Nephron (organoid): ENCODE results near the gene NDST1.
"Not testable (repeated sequence)": the region's sequence is repeated elsewhere in the genome, so short reads cannot be mapped to it uniquely, and the experiment has no call there.

ENCODE experiments used
- H3K27ac Mint-ChIP-seq, 3 experiments: 2 replicates each; pipeline ENCODE4 v1.8.0; 2020; ENCODE audit warnings: mixed read lengths in 3 of 3, mild to moderate bottlenecking in 2 of 3, moderate library complexity in 1 of 3
- H3K27me3 Mint-ChIP-seq: 2 replicates; pipeline ENCODE4 v1.8.0; 2021; ENCODE audit warnings: low read depth, mild to moderate bottlenecking, moderate library complexity, mixed read lengths
- H3K36me3 Mint-ChIP-seq: 2 replicates; pipeline ENCODE4 v1.8.0; 2020; ENCODE audit warnings: low read depth, mixed read lengths
- H3K4me1 Mint-ChIP-seq: 2 replicates; pipeline ENCODE4 v1.8.0; 2020; ENCODE audit warnings: mixed read lengths
- H3K4me3 Mint-ChIP-seq, 3 experiments: 2 replicates each; pipeline ENCODE4 v1.8.0; 2020; ENCODE audit warnings: mild to moderate bottlenecking in 3 of 3, mixed read lengths in 3 of 3, moderate library complexity in 2 of 3
- H3K9me3 Mint-ChIP-seq: 2 replicates; pipeline ENCODE4 v1.8.0; 2020; ENCODE audit warnings: mixed read lengths
- TF ChIP-seq, protein P1 (sequence below), 3 experiments: fragments of 200-600 bp; sonication (generic); IDR thresholded peaks; one replicate each; pipeline ENCODE4 v1.5.0; 2021; ENCODE audit warnings: antibody characterized with exemption in 3 of 3; ENCODE audit not compliant: unreplicated experiment in 3 of 3

Gene NDST1

GRCh38 chr5:150516011-150516410 is 8.1 kb downstream of the NDST1 start:
- Mint-ChIP-seq H3K27me3 (no peaks in the 10 kb centered on the region), H3K4me1 (peaks cover 69% of the 10 kb centered on the region), H3K9me3 (no peaks in the 10 kb centered on the region), H3K4me3 (no peak overlapping the region), H3K36me3 (peaks cover 12% of the 10 kb centered on the region), H3K27ac (peak overlapping the region; percentile 71 to 83 (median 73))
- TF ChIP-seq, protein P1, sequence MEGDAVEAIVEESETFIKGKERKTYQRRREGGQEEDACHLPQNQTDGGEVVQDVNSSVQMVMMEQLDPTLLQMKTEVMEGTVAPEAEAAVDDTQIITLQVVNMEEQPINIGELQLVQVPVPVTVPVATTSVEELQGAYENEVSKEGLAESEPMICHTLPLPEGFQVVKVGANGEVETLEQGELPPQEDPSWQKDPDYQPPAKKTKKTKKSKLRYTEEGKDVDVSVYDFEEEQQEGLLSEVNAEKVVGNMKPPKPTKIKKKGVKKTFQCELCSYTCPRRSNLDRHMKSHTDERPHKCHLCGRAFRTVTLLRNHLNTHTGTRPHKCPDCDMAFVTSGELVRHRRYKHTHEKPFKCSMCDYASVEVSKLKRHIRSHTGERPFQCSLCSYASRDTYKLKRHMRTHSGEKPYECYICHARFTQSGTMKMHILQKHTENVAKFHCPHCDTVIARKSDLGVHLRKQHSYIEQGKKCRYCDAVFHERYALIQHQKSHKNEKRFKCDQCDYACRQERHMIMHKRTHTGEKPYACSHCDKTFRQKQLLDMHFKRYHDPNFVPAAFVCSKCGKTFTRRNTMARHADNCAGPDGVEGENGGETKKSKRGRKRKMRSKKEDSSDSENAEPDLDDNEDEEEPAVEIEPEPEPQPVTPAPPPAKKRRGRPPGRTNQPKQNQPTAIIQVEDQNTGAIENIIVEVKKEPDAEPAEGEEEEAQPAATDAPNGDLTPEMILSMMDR (IDR thresholded peaks at IDR 0.05; ENCODE audit: unreplicated experiment in 3 of 3), result no peak

GRCh38 chr5:150517272-150518152 is 9.6 kb downstream of the NDST1 start:
- Mint-ChIP-seq H3K27ac (peak overlapping the region; percentile 49 to 72 (median 65)), H3K9me3 (no peaks in the 10 kb centered on the region), H3K36me3 (peaks cover 22% of the 10 kb centered on the region), H3K4me1 (peaks cover 61% of the 10 kb centered on the region), H3K4me3 (no peak overlapping the region), H3K27me3 (no peaks in the 10 kb centered on the region)
- TF ChIP-seq, protein P1 (IDR thresholded peaks at IDR 0.05; ENCODE audit: unreplicated experiment in 3 of 3), result no peak

GRCh38 chr5:150518712-150519559 is 11.0 kb downstream of the NDST1 start:
- H3K27me3 Mint-ChIP-seq, H3K9me3 Mint-ChIP-seq, H3K4me3 Mint-ChIP-seq: not testable (repeated sequence)
- Mint-ChIP-seq H3K36me3 (peaks cover 24% of the 10 kb centered on the region), H3K27ac (peak overlapping the region; percentile 24 to 49 (median 48)), H3K4me1 (peaks cover 68% of the 10 kb centered on the region)

DNA sequence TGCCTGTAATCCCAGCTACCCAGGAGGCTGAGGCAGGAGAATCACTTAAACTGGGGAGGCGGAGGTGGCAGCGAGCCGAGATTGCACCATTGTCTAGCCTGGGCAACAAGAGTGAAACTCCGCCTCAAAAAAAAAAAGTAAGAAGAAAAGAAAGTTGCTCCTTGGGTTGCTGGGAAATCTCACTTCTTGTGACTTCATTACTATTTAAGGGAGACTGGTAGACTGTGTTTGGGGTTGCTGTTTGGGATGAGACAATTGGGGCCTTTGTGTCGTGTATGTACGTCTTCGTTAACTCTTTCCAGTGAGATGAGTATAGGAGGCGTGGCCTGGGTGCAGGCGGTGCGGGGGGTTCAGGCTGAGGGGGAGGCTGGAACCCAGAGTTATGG is 11.6 kb downstream of the NDST1 start:
- H3K27me3 Mint-ChIP-seq, result no peaks in the 10 kb centered on the region
- peaks cover 24% of the 10 kb centered on the region for H3K36me3 Mint-ChIP-seq
- peak overlapping the region in 1 of 3 experiments; percentile 24 for H3K27ac Mint-ChIP-seq
- TF ChIP-seq, protein P1 (IDR thresholded peaks at IDR 0.05; ENCODE audit: unreplicated experiment in 3 of 3), result no peak
- no peak overlapping the region for H3K4me3 Mint-ChIP-seq
- H3K4me1 Mint-ChIP-seq, result peaks cover 67% of the 10 kb centered on the region
- no peaks in the 10 kb centered on the region for H3K9me3 Mint-ChIP-seq

DNA sequence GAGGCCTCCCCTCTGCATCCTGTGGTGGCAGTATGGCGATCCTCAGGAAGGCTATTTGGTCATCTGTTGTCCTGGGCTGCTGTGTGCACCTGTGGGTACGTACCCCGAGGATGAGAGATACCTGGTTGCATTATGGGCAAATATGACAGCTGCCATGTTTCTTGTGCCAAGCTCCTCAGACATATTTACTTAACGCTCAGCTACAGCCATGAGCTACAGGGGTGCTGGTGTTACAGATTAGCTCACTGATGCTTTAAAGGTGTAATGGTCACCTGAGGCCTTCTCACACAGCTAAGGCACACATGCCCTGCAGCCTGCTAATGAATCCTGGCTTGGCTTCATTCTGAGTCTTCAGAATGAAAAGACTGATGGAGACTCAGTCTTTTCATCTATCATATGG is 12.0 kb downstream of the NDST1 start:
- H3K4me3 Mint-ChIP-seq, result no peak overlapping the region
- peaks cover 24% of the 10 kb centered on the region for H3K36me3 Mint-ChIP-seq
- H3K4me1 Mint-ChIP-seq, result peaks cover 63% of the 10 kb centered on the region
- H3K27ac Mint-ChIP-seq, result peak overlapping the region in 1 of 3 experiments; percentile 24
- TF ChIP-seq, protein P1 (IDR thresholded peaks at IDR 0.05; ENCODE audit: unreplicated experiment in 3 of 3), result no peak
- no peaks in the 10 kb centered on the region for H3K27me3 Mint-ChIP-seq
- no peaks in the 10 kb centered on the region for H3K9me3 Mint-ChIP-seq
